ENCODE data around the gene SRGAP1.
"Not testable (repeated sequence)": the region's sequence is repeated elsewhere in the genome, so short reads cannot be mapped to it uniquely, and the experiment has no call there.

Gene SRGAP1

GRCh38 chr12:64091186-64091585 lies 246.7 kb downstream of the SRGAP1 start:
- DNase-seq (ENCODE audit: extremely low spot score, insufficient read length, low read depth) (no peak), FAIRE-seq (no peak)

GRCh38 chr12:64092507-64093196 lies 248.2 kb downstream of the SRGAP1 start:
- FAIRE-seq: no peak
- no peak for DNase-seq (ENCODE audit: extremely low spot score, insufficient read length, low read depth)

GRCh38 chr12:64093689-64094088 lies 249.2 kb downstream of the SRGAP1 start:
- FAIRE-seq: no peak
- no peak for DNase-seq (ENCODE audit: extremely low spot score, insufficient read length, low read depth)

- FAIRE-seq: no peak
- no peak for DNase-seq (ENCODE audit: extremely low spot score, insufficient read length, low read depth)
Observed at GRCh38 chr12:64097366-64098105, 253.0 kb downstream of the SRGAP1 start.

GRCh38 chr12:64098709-64099354 lies 254.3 kb downstream of the SRGAP1 start:
- FAIRE-seq (no peak), DNase-seq (ENCODE audit: extremely low spot score, insufficient read length, low read depth) (no peak)

GRCh38 chr12:64099397-64099796 lies 254.9 kb downstream of the SRGAP1 start:
- FAIRE-seq (no peak), DNase-seq (ENCODE audit: extremely low spot score, insufficient read length, low read depth) (no peak)

GRCh38 chr12:64102339-64102738 lies 257.8 kb downstream of the SRGAP1 start:
- FAIRE-seq (no peak), DNase-seq (ENCODE audit: extremely low spot score, insufficient read length, low read depth) (no peak)

- FAIRE-seq (no peak), DNase-seq (ENCODE audit: extremely low spot score, insufficient read length, low read depth) (no peak)
Observed at GRCh38 chr12:64103825-64104740, 259.6 kb downstream of the SRGAP1 start.

- FAIRE-seq: no peak
- no peak for DNase-seq (ENCODE audit: extremely low spot score, insufficient read length, low read depth)
Observed at GRCh38 chr12:64105026-64105425, 260.5 kb downstream of the SRGAP1 start.

- DNase-seq (ENCODE audit: extremely low spot score, insufficient read length, low read depth): no peak
- FAIRE-seq: no peak
Observed at GRCh38 chr12:64107776-64108175, 263.3 kb downstream of the SRGAP1 start.

GRCh38 chr12:64109706-64110105 lies 265.2 kb downstream of the SRGAP1 start:
- DNase-seq (ENCODE audit: extremely low spot score, insufficient read length, low read depth) (no peak), FAIRE-seq (no peak)

GRCh38 chr12:64110864-64111263 lies 266.4 kb downstream of the SRGAP1 start:
- DNase-seq (ENCODE audit: extremely low spot score, insufficient read length, low read depth): no peak
- FAIRE-seq: no peak

GRCh38 chr12:64116969-64117368 lies 272.5 kb downstream of the SRGAP1 start:
- DNase-seq (ENCODE audit: extremely low spot score, insufficient read length, low read depth): no peak
- no peak for FAIRE-seq

- FAIRE-seq: no peak
- DNase-seq (ENCODE audit: extremely low spot score, insufficient read length, low read depth): no peak
Observed at GRCh38 chr12:64120568-64120967, 276.1 kb downstream of the SRGAP1 start.

- FAIRE-seq; DNase-seq (ENCODE audit: extremely low spot score, insufficient read length, low read depth): not testable (repeated sequence)
Observed at GRCh38 chr12:64121086-64121485, 276.6 kb downstream of the SRGAP1 start.

GRCh38 chr12:64122154-64122553 lies 277.7 kb downstream of the SRGAP1 start:
- DNase-seq (ENCODE audit: extremely low spot score, insufficient read length, low read depth) (no peak), FAIRE-seq (no peak)

GRCh38 chr12:64122995-64123394 lies 278.5 kb downstream of the SRGAP1 start:
- DNase-seq (ENCODE audit: extremely low spot score, insufficient read length, low read depth): no peak
- no peak for FAIRE-seq

GRCh38 chr12:64123448-64123847 lies 278.9 kb downstream of the SRGAP1 start:
- no peak for DNase-seq (ENCODE audit: extremely low spot score, insufficient read length, low read depth)
- FAIRE-seq: no peak

GRCh38 chr12:64124511-64125197 lies 280.2 kb downstream of the SRGAP1 start:
- FAIRE-seq (no peak), DNase-seq (ENCODE audit: extremely low spot score, insufficient read length, low read depth) (no peak)

GRCh38 chr12:64125913-64126312 lies 281.4 kb downstream of the SRGAP1 start:
- DNase-seq (ENCODE audit: extremely low spot score, insufficient read length, low read depth) (no peak), FAIRE-seq (no peak)
